ENCODE measurements around the gene KRT73.

Gene KRT73

DNA sequence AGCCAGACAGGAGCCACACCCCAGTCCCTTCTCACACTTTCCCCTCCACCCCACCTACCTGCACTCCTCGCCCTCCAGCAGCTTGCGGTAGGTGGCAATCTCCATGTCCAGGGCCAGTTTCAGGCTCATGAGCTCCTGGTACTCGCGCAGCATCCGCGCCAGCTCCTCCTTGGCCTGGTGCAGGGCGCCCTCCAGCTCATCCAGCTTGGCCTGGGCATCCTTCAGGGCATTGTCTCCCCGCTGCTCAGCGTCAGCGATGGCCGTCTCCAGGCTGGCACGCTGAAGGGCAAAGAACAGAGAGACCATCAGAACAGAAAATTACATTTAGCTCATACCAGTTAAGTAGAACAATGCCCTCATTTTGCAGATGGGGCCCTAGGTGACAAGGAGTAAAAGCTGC is 50.2 kb downstream of the KRT73 start:
- DNase-seq (ENCODE audit: low read depth in 2 of 2): no peak

DNA sequence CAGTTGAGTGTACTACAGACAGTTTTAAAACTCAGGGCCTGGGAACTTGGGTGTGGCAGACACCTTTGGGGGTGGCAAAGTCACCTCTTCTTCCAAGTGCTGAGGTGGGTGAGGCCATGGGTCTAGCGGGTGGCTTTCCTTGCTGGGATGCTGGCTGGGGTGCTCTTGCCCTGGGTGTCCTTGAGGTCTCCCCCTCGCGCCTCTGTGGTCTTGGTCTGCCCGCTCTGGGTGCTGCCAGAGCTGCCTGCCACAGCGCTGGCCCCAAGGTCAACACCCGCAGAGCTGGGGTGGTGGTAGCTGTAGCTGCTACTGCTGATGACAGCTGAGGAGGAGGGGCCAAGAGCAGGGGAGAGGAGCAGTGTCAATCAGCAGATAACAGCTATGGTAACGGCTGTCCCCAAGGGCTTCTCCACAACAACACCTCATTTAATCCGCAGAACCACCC is 51.5 kb downstream of the KRT73 start:
- peak; percentile 29 to 41 for DNase-seq (ENCODE audit: low read depth in 2 of 2)

DNA sequence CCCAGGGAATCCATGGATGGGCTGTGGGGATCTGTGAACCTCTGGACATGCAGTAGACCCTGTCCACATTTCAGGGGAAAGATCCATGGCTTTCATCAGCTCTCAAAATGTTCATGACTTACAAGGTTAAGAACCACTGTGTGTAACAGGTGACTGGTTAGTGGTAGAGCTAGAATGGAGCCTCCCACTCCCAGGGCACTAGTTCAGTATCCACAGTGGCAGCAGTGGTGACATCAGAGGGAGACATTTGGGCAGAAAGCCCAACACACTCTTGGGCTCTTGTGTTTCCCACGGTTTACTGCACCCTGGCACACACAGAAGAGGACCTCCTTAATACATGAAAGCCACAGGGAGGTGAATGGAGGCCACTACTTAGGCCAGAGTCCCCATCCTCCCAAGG is 53.8 kb downstream of the KRT73 start:
- no peak for DNase-seq (ENCODE audit: low read depth in 2 of 2)

DNA sequence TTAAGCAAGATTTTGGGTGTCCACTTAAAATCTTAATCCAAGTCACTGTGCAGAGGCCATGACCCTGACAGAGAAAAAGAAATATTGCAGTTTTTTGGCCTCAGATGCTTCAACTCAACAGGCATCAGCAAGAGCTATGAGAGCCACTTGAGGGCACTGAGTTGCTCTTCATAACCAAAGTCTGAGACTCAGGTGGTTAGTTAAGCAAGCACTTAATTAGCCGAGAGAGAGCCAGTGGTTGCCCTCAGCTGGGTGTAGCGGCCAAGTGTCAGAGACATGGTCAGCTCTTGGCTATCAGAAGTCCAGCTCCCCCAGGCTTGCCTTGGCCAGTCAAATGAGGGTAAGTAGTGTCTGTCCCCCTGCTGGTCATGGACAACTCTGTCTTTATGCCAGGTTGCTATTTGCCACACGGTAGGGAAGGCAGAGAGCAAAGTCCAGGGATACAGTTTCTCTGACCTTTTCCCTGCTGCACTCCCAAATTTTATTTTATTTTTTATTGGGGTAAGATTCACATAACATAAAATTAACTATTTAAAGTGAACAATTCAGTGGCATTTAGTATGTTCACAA is 56.4 kb downstream of the KRT73 start:
- no peak for DNase-seq (ENCODE audit: low read depth in 2 of 2)

DNA sequence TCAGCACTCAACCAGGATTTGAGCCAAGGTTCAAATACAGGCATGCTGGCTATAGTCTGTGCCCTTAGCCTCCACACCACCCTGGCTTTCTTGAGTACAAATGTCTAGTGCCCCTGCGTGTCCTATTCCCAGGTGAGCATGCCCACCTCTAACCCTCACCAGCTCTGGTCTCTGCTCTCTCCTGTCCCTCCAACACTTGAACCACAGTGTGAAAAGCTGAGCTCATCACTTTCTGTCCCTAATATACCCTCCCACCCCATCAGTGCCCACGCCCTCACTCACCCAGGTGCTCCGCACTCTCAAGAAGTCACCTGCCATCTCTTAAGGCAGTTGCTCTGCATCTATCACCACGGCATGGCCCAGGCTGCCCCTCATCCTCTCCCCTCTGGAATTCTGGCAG is 58.4 kb downstream of the KRT73 start:
- DNase-seq (ENCODE audit: low read depth in 2 of 2): no peak

DNA sequence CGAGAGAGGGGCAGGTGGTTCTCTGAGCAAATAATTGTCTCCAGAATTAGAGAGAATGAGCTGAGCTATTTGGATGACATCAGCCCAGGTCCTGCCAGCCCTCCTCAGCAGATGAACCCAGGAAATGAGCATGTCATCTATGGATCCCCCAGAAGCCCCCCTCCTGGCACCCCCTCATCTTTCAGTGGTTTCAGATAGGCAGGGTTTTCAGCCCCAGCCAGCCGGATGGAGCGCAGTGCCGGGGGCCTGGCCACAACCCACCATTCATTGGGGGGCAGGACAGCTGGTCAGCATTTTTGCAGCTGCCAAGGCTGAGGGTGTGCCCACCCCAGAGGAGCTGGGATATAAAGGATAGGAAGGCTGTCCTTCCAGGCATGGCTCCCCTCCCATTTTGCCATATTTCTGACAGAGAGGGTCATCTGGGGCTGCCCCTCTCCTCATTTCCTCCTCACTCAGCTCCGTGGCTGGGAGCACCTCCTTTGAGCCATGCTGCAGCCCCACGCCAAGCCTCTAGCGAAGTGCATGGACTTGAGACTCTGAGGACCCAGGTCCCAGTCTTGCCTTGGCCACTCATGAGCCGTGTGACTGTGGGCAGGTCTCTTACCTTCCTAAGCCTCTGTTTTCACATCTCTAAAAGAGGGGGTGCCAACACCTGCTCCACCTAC is 59.4 kb downstream of the KRT73 start:
- DNase-seq (ENCODE audit: low read depth in 2 of 2): no peak

Measured in stimulated activated CD8-positive, alpha-beta memory T cell treated with anti-CD3 and anti-CD28 coated beads, Interleukin-15, amount 100 ng/mL, for 4 hours (primary cell).